Smooth muscle cell (in vitro differentiated cells): ENCODE results near the gene CELSR2. TPM values are rescaled to one million over a fixed set of nuclear protein-coding genes. Genes with fewer than 3 reads are reported as not detected.
A peak's percentile ranks its signal among the peaks of the same experiment; 100 is the strongest.

ENCODE experiments used
- DNase-seq: peaks from one replicate; lab custom pipeline; 2025; ENCODE audit not compliant: unreplicated experiment; lab: John Stamatoyannopoulos, UW
- H2AFZ ChIP-seq: fragments of 200-600 bp; sonication (generic); 2 replicates; pipeline ENCODE4 v1.6.0; 2016; ENCODE audit warnings: antibody characterized with exemption, low read depth, mild to moderate bottlenecking
- H3F3A ChIP-seq: fragments of 200-600 bp; sonication (generic); 2 replicates; pipeline ENCODE4 v1.6.0; 2017; ENCODE audit warnings: antibody characterized with exemption, low read depth
- H3K27ac ChIP-seq: fragments of 200-600 bp; sonication (generic); 2 replicates; pipeline ENCODE4 v1.5.1; 2016; ENCODE audit warnings: low read depth, mild to moderate bottlenecking
- H3K27me3 ChIP-seq: fragments of 200-600 bp; sonication (generic); 2 replicates; pipeline ENCODE4 v1.6.1; 2016; ENCODE audit warnings: low read depth, mild to moderate bottlenecking
- H3K36me3 ChIP-seq: fragments of 200-600 bp; sonication (generic); 2 replicates; pipeline ENCODE4 v1.5.1; 2016; ENCODE audit warnings: low read depth
- H3K4me1 ChIP-seq: fragments of 200-600 bp; sonication (generic); 2 replicates; pipeline ENCODE4 v1.5.1; 2016; ENCODE audit warnings: low read depth
- H3K4me2 ChIP-seq: fragments of 200-600 bp; sonication (generic); 2 replicates; pipeline ENCODE4 v1.6.0; 2016; ENCODE audit warnings: mild to moderate bottlenecking
- H3K4me3 ChIP-seq: fragments of 200-600 bp; sonication (generic); 2 replicates; pipeline ENCODE4 v1.5.1; 2016; ENCODE audit warnings: mild to moderate bottlenecking
- H3K79me2 ChIP-seq: fragments of 200-600 bp; sonication (generic); 2 replicates; pipeline ENCODE4 v1.6.0; 2016; ENCODE audit warnings: low read depth, mild to moderate bottlenecking
- H3K9ac ChIP-seq: fragments of 200-600 bp; sonication (generic); 2 replicates; pipeline ENCODE4 v1.6.0; 2016; ENCODE audit warnings: low read depth
- H3K9me3 ChIP-seq: fragments of 200-600 bp; sonication (generic); replicated peaks from 2 replicates; pipeline ENCODE4 v1.5.1; 2016; ENCODE audit warnings: low read depth
- H4K20me1 ChIP-seq: fragments of 200-600 bp; sonication (generic); 2 replicates; pipeline ENCODE4 v1.6.0; 2016; ENCODE audit warnings: low read depth
- CTCF ChIP-seq: fragments of 200-600 bp; sonication (generic); IDR thresholded peaks from 2 replicates; pipeline ENCODE4 v1.5.1; 2017; ENCODE audit warnings: borderline replicate concordance, mild to moderate bottlenecking, antibody characterized with exemption; ENCODE audit not compliant: insufficient read depth, poor library complexity, severe bottlenecking
- WGBS: methylation state at CpG from one replicate; pipeline ENCODE4 v1.1.7; 2016; ENCODE audit warnings: low lambda C conversion rate; 5-methylcytosine and 5-hydroxymethylcytosine counted together
- polyA plus RNA-seq: library from polyadenylated mRNA; unstranded; fragments of >200 nt; fragmentation: Nextera tagmentation; extraction: Ambion mirVana; gene quantifications from 2 replicates; pipeline ENCODE4 v1.2.1, GENCODE V29; 2016
- total RNA-seq: library from RNA; depleted of rRNA; stranded (reverse); fragments of >200 nt; gene quantifications from 2 replicates; pipeline ENCODE4 v1.2.3, GENCODE V29; 2014

The CELSR2 gene
- total and polyA plus RNA-seq, 2 experiments from 2014 or later = 1.8 to 3.6 TPM

- no peak overlapping the region for H3K27ac ChIP-seq
- H4K20me1 ChIP-seq = no peaks in the 10 kb centered on the region
- H3K36me3 ChIP-seq = no peaks in the 10 kb centered on the region
- no peak overlapping the region for H2AFZ ChIP-seq
- no peaks in the 10 kb centered on the region for H3K9me3 ChIP-seq
- H3K4me1 ChIP-seq = peaks cover 3% of the 10 kb centered on the region
- no peak overlapping the region for H3K9ac ChIP-seq
- H3K79me2 ChIP-seq = no peaks in the 10 kb centered on the region
- 48% methylated on average over 28 of the region's 29 CpGs for WGBS
- H3K4me2 ChIP-seq = no peak overlapping the region
- peak; percentile 98 for TF ChIP-seq CTCF
- DNase-seq = peak; percentile 45
- no peak overlapping the region for H3K4me3 ChIP-seq
- no peaks in the 10 kb centered on the region for H3F3A ChIP-seq
- no peaks in the 10 kb centered on the region for H3K27me3 ChIP-seq
Observed at GRCh38 chr1:109263597-109264378, 14.4 kb downstream of the CELSR2 start.

DNA sequence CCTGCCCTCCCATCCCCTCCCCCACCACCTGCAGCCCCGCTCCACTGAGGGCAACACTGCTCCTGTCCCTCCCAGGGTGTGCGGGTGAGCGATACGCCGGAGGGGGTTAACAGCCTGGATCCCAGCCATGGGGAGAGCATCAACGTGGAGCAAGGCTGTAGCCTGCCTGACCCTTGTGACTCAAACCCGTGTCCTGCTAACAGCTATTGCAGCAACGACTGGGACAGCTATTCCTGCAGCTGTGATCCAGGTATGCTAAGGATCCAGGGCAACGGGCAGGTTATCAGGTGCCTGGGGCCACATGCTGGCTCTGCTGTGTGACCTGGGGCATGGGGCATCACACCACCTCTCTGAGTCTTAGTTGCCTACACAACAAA is 15.0 kb downstream of the CELSR2 start:
- Histone ChIP-seq H3K9me3 (no peaks in the 10 kb centered on the region), H3K27ac (no peak overlapping the region), H3F3A (no peaks in the 10 kb centered on the region), H3K27me3 (no peaks in the 10 kb centered on the region), H3K4me3 (no peak overlapping the region), H3K9ac (no peak overlapping the region), H2AFZ (no peak overlapping the region), H4K20me1 (no peaks in the 10 kb centered on the region), H3K36me3 (no peaks in the 10 kb centered on the region), H3K4me2 (no peak overlapping the region), H3K4me1 (peaks cover 3% of the 10 kb centered on the region), H3K79me2 (no peaks in the 10 kb centered on the region)
- 80% methylated on average over 9 of the region's 9 CpGs for WGBS
- TF ChIP-seq CTCF = no peak
- no peak for DNase-seq

- Histone ChIP-seq H3K9me3 (no peaks in the 10 kb centered on the region), H3F3A (no peaks in the 10 kb centered on the region), H4K20me1 (no peaks in the 10 kb centered on the region), H3K4me1 (peaks cover 3% of the 10 kb centered on the region), H3K4me3 (no peak overlapping the region), H3K36me3 (no peaks in the 10 kb centered on the region), H3K9ac (no peak overlapping the region), H3K27me3 (no peaks in the 10 kb centered on the region), H2AFZ (no peak overlapping the region), H3K4me2 (no peak overlapping the region), H3K27ac (no peak overlapping the region), H3K79me2 (no peaks in the 10 kb centered on the region)
- no peak for TF ChIP-seq CTCF
- WGBS = 91% methylated on average over 4 of the region's 4 CpGs
- DNase-seq = no peak
Observed at GRCh38 chr1:109265016-109265415, 15.7 kb downstream of the CELSR2 start.
